ENCODE data around the gene WRNIP1. TPM values are rescaled to one million over a fixed set of nuclear protein-coding genes. Genes with fewer than 3 reads are reported as not detected.

WRNIP1 gene
- polyA plus RNA-seq, 1 experiment, result 26.5 TPM

DNA sequence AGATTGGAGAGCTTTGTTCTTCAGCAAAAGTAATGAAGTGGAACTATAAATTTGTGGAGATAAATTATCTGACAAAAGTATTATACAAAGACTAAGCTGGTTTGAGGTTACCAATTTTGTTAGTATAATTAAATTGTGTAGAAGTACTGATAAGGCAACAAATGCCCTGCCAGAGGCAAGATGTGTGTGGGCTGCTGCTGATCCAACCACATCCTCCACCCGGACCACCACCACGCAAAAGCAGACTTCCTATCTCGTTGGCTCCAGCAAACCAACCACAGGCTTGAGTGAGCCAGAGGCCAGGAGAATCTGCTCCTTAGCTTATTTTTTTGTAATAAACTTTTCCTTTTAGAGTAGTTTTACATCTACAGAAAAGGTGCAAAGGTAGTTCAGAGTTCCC is 13.3 kb upstream of the WRNIP1 start:
- ChIA-PET CTCF (interaction anchor here (4.5 to 9.2 kb wide), 3 partner anchors 10 to 1156 kb away, joined by 81 to 124 read pairs (median 92); partner anchors contain the start of gene WRNIP1), POLR2A (no interaction called here)
- H3K36me3 ChIP-seq (ENCODE audit: control insufficient read depth, insufficient read depth, low read length), result no peaks in the 10 kb centered on the region
- TF ChIP-seq, protein P1, sequence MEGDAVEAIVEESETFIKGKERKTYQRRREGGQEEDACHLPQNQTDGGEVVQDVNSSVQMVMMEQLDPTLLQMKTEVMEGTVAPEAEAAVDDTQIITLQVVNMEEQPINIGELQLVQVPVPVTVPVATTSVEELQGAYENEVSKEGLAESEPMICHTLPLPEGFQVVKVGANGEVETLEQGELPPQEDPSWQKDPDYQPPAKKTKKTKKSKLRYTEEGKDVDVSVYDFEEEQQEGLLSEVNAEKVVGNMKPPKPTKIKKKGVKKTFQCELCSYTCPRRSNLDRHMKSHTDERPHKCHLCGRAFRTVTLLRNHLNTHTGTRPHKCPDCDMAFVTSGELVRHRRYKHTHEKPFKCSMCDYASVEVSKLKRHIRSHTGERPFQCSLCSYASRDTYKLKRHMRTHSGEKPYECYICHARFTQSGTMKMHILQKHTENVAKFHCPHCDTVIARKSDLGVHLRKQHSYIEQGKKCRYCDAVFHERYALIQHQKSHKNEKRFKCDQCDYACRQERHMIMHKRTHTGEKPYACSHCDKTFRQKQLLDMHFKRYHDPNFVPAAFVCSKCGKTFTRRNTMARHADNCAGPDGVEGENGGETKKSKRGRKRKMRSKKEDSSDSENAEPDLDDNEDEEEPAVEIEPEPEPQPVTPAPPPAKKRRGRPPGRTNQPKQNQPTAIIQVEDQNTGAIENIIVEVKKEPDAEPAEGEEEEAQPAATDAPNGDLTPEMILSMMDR (IDR thresholded peaks at IDR 0.05; ENCODE audit: insufficient read depth, low read depth, low read length), result no peak
- no peak overlapping the region for H3K4me3 ChIP-seq (ENCODE audit: low read depth, low read length)
- H3K27me3 ChIP-seq (ENCODE audit: control insufficient read depth, insufficient read depth, low read length), result no peaks in the 10 kb centered on the region
- no peak for DNase-seq (ENCODE audit: low read depth)

DNA sequence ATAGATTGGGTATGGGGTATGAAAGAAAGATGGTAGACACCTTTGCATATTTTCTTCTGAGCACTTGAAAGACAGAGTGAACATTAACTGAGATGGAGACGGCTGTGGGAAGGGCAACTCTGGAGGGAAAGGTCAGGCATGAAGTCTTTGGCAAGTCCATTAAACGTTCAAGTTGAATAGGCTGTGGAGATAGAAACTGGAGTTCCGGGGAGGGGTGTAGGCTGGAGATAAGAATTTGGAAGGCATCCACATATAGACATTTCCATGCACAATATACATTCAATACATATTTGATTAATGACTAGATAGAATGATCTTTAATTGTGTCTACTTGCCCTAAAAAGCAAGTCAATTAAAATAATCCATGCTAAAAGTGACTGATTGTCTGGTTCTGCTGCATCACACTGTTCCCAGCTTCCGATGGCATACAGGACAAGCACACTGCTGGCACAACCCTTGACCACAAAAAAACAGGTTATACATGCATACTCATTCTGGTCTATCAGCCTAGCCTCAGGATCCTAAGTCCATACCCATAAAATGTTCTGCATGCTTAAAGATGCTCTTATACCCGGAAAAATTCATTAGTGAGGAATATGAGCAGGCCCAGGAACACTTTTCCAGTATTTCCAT is 12.6 kb upstream of the WRNIP1 start:
- no peak for DNase-seq (ENCODE audit: low read depth)
- ChIA-PET CTCF (interaction anchor here (4.5 to 9.2 kb wide), 3 partner anchors 9 to 1156 kb away, joined by 81 to 124 read pairs (median 92); partner anchors contain the start of gene WRNIP1), POLR2A (no interaction called here)
- Histone ChIP-seq H3K36me3 (ENCODE audit: control insufficient read depth, insufficient read depth, low read length) (no peaks in the 10 kb centered on the region), H3K27me3 (ENCODE audit: control insufficient read depth, insufficient read depth, low read length) (no peaks in the 10 kb centered on the region), H3K4me3 (ENCODE audit: low read depth, low read length) (no peak overlapping the region)
- TF ChIP-seq, protein P1 (IDR thresholded peaks at IDR 0.05; ENCODE audit: insufficient read depth, low read depth, low read length), result no peak

DNA sequence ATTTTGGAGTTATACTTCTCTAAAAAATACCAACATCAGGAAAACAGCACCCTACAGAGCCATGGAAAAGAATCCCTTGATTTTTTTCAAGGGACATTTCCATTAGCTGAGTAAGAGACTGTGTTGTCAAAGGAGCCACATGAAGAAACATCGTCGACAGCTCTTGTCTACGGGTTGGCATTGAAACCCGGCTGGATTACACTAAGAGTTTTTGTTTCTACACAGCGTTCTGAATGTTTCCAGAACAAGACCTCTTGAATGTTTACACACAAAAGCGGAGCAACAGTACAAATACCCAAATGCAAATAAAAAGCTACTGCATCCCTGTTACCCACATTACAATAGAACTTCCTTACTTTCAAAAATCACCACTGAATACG is 12.1 kb upstream of the WRNIP1 start:
- no peaks in the 10 kb centered on the region for H3K36me3 ChIP-seq (ENCODE audit: control insufficient read depth, insufficient read depth, low read length)
- H3K4me3 ChIP-seq (ENCODE audit: low read depth, low read length), result no peak overlapping the region
- no peaks in the 10 kb centered on the region for H3K27me3 ChIP-seq (ENCODE audit: control insufficient read depth, insufficient read depth, low read length)
- no peak for DNase-seq (ENCODE audit: low read depth)
- CTCF ChIA-PET, result interaction anchor here (7.8 to 9.2 kb wide), 2 partner anchors 16 to 1157 kb away, joined by 92 to 124 read pairs; no protein-coding TSS in a partner anchor
- POLR2A ChIA-PET, result no interaction called here
- TF ChIP-seq, protein P1 (IDR thresholded peaks at IDR 0.05; ENCODE audit: insufficient read depth, low read depth, low read length), result no peak

DNA sequence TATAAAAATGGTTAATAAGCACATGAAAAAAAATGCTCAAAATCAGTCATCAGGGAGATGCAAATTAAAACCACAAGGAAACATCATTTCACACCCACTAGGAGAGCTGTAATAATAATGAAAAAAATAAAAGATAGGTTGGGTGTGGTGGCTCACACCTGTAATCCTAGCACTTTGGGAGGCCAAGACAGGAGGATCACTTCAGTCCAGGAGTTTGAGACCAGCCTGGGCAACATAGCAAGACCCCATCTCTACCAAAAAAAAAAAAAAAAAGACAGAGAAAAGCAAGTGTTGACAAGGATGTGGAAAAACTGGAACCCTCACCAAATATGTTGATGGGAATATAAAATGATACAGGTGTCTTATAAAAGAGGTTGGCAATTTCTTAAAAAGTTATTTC is 11.4 kb upstream of the WRNIP1 start:
- Histone ChIP-seq H3K36me3 (ENCODE audit: control insufficient read depth, insufficient read depth, low read length) (no peaks in the 10 kb centered on the region), H3K4me3 (ENCODE audit: low read depth, low read length) (no peak overlapping the region), H3K27me3 (ENCODE audit: control insufficient read depth, insufficient read depth, low read length) (no peaks in the 10 kb centered on the region)
- POLR2A ChIA-PET, result no interaction called here
- TF ChIP-seq, protein P1 (IDR thresholded peaks at IDR 0.05; ENCODE audit: insufficient read depth, low read depth, low read length), result no peak
- CTCF ChIA-PET, result interaction anchor here (7.8 to 9.2 kb wide), 2 partner anchors 17 to 1158 kb away, joined by 92 to 124 read pairs; no protein-coding TSS in a partner anchor
- DNase-seq (ENCODE audit: low read depth), result no peak

DNA sequence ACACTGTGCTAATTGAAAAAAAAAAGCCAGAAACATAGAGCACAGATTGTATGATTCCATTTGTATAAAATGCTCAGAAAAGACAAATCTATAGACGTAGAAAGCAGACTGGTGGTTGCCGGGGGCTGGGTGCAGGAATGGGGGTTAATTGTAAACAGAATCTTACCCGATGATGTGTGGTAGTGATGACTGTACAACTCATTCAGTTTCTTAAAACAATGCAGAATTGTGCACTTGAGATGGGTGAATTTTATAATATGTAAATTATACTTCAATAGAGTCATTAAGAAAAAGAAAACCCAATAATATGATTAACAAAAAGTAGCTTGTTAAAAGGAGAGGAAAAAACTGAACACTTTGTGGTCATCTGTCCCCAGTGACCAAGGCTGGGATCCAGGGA is 10.8 kb upstream of the WRNIP1 start:
- CTCF ChIA-PET, result no interaction called here
- TF ChIP-seq, protein P1 (IDR thresholded peaks at IDR 0.05; ENCODE audit: insufficient read depth, low read depth, low read length), result no peak
- H3K4me3 ChIP-seq (ENCODE audit: low read depth, low read length), result no peak overlapping the region
- H3K27me3 ChIP-seq (ENCODE audit: control insufficient read depth, insufficient read depth, low read length), result no peaks in the 10 kb centered on the region
- DNase-seq (ENCODE audit: low read depth), result no peak
- H3K36me3 ChIP-seq (ENCODE audit: control insufficient read depth, insufficient read depth, low read length), result no peaks in the 10 kb centered on the region
- POLR2A ChIA-PET, result no interaction called here
